ENCODE results near the gene RBM44.
"Not testable (repeated sequence)": the region's sequence is repeated elsewhere in the genome, so short reads cannot be mapped to it uniquely, and the experiment has no call there.

RBM44 gene

DNA sequence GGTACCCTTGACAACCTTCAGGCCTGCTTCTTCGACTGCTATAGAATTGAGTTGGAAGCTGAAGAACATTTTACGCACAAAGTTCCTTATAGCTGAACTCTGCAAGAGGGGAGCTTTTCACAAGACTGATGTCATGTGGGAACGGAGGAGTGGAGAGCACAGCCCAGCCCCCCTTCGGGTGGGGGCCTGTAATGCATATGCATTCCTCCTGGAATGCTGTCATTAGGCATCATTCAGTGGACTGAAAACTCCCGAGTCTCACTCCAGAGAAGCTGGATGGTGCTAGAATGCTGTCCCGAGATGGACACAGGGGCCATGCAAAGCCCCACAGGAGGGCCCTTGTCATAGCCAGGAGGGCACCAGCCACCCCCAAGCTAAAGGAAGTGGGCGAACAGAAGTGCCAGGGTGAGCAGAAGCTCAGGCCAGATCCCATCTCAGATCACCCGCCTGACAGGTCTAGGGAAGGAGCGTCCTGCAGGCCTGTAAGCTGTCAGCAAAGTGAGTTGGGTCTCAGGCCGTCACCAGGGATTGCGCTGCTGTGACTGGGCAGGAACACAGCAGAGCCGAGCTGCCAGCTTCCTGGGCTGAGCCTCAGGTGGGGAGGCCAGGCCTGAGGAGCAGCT is 43.8 kb upstream of the RBM44 start:
- H3K27ac Mint-ChIP-seq: no peak overlapping the region
- peaks cover 73% of the 10 kb centered on the region for H3K36me3 Mint-ChIP-seq (ENCODE audit: low read depth)
- no peaks in the 10 kb centered on the region for H3K27me3 Mint-ChIP-seq (ENCODE audit: low read depth)
- H3K4me1 Mint-ChIP-seq: no peaks in the 10 kb centered on the region
- H3K9me3 Mint-ChIP-seq: no peaks in the 10 kb centered on the region
- TF ChIP-seq, protein P1, sequence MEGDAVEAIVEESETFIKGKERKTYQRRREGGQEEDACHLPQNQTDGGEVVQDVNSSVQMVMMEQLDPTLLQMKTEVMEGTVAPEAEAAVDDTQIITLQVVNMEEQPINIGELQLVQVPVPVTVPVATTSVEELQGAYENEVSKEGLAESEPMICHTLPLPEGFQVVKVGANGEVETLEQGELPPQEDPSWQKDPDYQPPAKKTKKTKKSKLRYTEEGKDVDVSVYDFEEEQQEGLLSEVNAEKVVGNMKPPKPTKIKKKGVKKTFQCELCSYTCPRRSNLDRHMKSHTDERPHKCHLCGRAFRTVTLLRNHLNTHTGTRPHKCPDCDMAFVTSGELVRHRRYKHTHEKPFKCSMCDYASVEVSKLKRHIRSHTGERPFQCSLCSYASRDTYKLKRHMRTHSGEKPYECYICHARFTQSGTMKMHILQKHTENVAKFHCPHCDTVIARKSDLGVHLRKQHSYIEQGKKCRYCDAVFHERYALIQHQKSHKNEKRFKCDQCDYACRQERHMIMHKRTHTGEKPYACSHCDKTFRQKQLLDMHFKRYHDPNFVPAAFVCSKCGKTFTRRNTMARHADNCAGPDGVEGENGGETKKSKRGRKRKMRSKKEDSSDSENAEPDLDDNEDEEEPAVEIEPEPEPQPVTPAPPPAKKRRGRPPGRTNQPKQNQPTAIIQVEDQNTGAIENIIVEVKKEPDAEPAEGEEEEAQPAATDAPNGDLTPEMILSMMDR (IDR thresholded peaks at IDR 0.05; ENCODE audit: unreplicated experiment in 3 of 3): no peak
- no peak overlapping the region for H3K4me3 Mint-ChIP-seq

DNA sequence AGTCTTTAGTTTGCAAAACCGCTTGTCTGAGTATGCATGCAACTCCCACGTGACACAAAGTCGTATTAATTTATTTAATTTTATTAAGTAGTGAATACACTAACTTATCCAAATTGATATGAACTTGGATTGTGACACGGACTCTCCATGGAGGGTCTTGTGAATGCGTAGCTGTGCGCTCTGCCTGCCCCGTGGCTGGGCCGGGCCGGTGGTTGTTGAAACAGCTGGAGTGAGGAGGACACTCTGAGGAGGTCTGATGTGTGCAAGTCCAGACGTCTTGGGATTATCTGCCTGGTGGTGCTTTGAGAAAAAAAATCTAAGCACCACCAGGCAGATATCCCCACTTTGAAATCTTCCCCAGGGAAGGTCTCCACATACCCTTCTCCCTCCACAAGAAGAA is 41.0 kb upstream of the RBM44 start:
- H3K4me1 Mint-ChIP-seq: no peaks in the 10 kb centered on the region
- H3K36me3 Mint-ChIP-seq (ENCODE audit: low read depth): peaks cover 75% of the 10 kb centered on the region
- no peak overlapping the region for H3K4me3 Mint-ChIP-seq
- TF ChIP-seq, protein P1 (IDR thresholded peaks at IDR 0.05; ENCODE audit: unreplicated experiment in 3 of 3): no peak
- no peak overlapping the region for H3K27ac Mint-ChIP-seq
- H3K27me3 Mint-ChIP-seq (ENCODE audit: low read depth): no peaks in the 10 kb centered on the region
- H3K9me3 Mint-ChIP-seq: no peaks in the 10 kb centered on the region

DNA sequence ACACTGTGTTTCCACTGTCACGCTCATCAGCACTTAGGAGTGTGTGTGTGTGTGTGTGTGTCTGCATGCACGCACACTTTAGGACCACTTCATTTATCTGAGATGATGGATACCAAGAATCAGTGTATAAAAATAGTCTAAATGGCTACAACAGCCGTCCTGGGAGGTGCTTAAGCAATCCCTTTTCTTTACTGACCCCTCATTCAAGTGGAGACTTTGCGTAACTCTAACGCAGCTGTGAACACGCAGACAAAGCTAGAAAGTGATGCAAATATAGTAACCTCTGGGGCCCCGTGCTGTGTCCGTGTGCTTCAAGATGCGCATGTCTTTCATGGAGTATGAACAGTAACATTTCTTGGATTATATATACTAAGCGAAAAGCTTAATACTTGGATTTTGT is 40.4 kb upstream of the RBM44 start:
- Mint-ChIP-seq H3K36me3 (ENCODE audit: low read depth) (peaks cover 76% of the 10 kb centered on the region), H3K9me3 (no peaks in the 10 kb centered on the region), H3K27me3 (ENCODE audit: low read depth) (no peaks in the 10 kb centered on the region), H3K4me3 (no peak overlapping the region), H3K4me1 (no peaks in the 10 kb centered on the region), H3K27ac (no peak overlapping the region)
- TF ChIP-seq, protein P1 (IDR thresholded peaks at IDR 0.05; ENCODE audit: unreplicated experiment in 3 of 3): no peak

- Mint-ChIP-seq H3K36me3 (ENCODE audit: low read depth) (peaks cover 75% of the 10 kb centered on the region), H3K4me3 (no peak overlapping the region), H3K27me3 (ENCODE audit: low read depth) (no peaks in the 10 kb centered on the region)
These were observed 39.4 kb upstream of the RBM44 start for GRCh38 chr2:237759176-237759575.

DNA sequence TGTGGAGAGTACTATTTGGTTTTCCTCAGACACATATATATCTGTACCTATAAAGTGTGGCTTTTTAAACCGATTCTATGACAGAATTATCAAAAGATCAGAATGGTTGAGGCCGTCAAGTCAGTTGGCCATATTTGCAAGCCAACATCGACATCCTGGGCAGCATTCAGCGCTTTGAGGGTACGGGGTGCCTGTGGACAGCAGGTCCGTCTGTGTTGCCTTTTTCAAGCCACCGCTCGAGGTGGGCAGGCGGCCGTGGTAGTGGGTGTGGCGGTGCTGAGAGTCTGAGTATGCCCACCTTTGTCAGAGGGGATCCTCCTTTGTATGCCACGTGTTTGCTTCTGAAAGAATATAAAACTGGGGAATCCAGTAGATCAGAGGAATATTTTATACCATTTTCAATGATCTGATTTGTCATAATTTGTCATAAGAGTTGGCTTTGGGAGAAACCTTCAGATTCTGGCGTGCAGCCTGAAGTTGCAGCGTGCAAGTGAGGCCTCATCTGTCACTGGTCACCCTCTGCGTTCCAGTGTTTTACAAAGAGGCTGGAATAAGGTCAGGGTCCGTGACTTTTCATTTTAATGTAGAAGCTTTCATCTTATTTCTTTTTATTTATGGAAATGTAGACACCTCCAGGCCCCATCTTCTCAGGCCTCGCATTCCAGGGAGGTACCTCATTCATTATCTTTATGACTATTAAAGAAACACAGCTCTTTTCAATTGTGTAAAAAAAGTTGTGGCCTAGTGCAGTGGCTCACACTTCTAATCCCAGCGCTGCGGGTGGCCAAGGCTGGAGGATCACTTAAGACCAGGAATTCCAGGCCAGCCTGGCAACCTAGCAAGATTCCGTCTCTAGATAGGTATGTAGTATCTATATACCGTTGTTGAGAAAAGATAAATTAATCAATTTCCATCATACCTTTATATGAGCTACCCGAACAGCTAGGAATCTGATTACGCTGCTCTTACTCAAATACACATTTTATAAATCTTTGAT is 37.8 kb upstream of the RBM44 start:
- Mint-ChIP-seq H3K36me3 (ENCODE audit: low read depth) (peaks cover 61% of the 10 kb centered on the region), H3K27me3 (ENCODE audit: low read depth) (no peaks in the 10 kb centered on the region), H3K4me3 (no peak overlapping the region), H3K9me3 (no peaks in the 10 kb centered on the region), H3K27ac (no peak overlapping the region), H3K4me1 (no peaks in the 10 kb centered on the region)
- TF ChIP-seq, protein P1 (IDR thresholded peaks at IDR 0.05; ENCODE audit: unreplicated experiment in 3 of 3): no peak

More at GRCh38 chr2:237759176-237759575, 39.4 kb upstream of the RBM44 start:
- TF ChIP-seq, protein P1 (IDR thresholded peaks at IDR 0.05; ENCODE audit: unreplicated experiment in 3 of 3): no peak
- Mint-ChIP-seq H3K27ac (no peak overlapping the region), H3K4me1 (no peaks in the 10 kb centered on the region), H3K9me3 (no peaks in the 10 kb centered on the region)

GRCh38 chr2:237762291-237763182 is 36.0 kb upstream of the RBM44 start:
- not testable (repeated sequence) for H3K9me3 Mint-ChIP-seq; H3K4me3 Mint-ChIP-seq; H3K27me3 Mint-ChIP-seq (ENCODE audit: low read depth); H3K27ac Mint-ChIP-seq; H3K4me1 Mint-ChIP-seq
- H3K36me3 Mint-ChIP-seq (ENCODE audit: low read depth): peaks cover 53% of the 10 kb centered on the region
